ENCODE measurements around the gene KRT84.

The KRT84 gene

GRCh38 chr12:52385226-52385702 lies at the start of gene KRT84:
Gene KRT84, minus strand, starts transcription at chr12:52385652. Its CDS starts 67 bp downstream, at chr12:52385585.
- DNase-seq (ENCODE audit: low read depth), result no peak

DNA sequence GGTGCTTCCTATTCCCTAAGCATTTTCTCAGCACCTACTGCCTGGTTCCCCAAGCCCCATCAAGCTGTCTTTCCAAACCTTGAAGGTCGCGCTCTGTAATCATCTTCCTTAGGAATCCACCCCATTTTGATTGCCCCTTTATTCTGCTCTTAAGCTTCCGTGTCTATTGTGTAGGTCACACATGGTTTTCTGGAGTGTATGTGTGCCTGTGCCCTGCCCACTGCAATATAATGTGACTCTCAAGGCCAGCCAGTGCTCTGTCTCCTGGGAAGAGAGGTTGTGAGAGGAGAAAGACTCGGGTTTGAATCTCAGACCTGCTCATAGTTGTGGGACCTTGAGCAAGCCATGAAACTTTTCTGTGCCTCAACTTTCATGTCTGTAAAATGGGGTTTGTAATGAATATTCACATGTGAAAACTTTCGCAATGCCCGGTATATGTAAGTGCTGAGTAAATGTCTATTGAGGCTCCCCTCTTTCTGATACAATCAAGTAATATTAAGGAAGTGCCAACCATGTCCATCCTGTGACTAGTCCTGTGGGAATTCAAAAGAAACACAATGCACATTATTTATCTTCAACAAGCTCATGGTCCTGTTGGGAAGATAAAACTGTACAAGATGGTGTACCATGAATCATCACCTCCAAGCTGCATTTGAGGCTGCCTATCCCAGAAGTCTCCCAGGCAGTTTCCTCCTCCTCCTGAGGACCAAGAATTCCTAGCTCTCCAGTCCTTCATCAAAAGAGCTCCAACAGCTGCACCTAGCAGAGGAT lies 49.5 kb upstream of the KRT84 start:
- no peak for DNase-seq (ENCODE audit: low read depth)

GRCh38 chr12:52434081-52434733 lies 48.8 kb upstream of the KRT84 start, which contains the start of gene KRT75:
Gene KRT75, minus strand, starts transcription at chr12:52434371. Its CDS starts 67 bp downstream, at chr12:52434304.
- DNase-seq (ENCODE audit: low read depth), result no peak

DNA sequence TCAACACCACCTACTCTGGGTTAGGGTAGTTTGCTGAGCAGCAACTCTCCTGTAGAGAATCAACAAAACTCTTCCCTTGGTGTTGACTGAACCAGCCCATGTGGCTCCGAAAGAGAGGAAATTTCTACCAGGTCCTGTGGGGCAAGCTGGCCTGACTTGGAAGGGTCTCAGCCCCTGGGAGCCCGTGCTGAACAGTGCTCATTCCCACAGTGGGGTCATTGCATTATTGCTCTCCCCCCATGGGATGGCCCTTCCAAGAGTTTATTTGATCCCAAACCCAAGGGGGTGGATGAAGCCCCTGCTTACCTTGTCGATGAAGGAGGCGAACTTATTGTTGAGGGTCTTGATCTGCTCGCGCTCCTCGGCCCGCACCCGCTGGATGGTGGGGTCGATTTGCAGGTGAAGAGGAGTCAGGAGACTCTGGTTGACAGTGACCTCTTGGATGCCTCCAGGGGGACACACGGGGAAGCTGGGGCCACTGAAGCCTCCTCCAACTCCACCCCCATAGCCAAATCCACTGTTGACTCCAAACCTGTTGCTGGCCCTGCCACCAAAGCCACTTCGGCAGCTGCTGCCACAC lies 48.1 kb upstream of the KRT84 start:
- no peak for DNase-seq (ENCODE audit: low read depth)

- no peak for DNase-seq (ENCODE audit: low read depth)
Observed at GRCh38 chr12:52432559-52433207, 47.2 kb upstream of the KRT84 start.

GRCh38 chr12:52428121-52428520 lies 42.7 kb upstream of the KRT84 start:
- DNase-seq (ENCODE audit: low read depth), result no peak

GRCh38 chr12:52427083-52427482 lies 41.6 kb upstream of the KRT84 start:
- DNase-seq (ENCODE audit: low read depth), result no peak

DNA sequence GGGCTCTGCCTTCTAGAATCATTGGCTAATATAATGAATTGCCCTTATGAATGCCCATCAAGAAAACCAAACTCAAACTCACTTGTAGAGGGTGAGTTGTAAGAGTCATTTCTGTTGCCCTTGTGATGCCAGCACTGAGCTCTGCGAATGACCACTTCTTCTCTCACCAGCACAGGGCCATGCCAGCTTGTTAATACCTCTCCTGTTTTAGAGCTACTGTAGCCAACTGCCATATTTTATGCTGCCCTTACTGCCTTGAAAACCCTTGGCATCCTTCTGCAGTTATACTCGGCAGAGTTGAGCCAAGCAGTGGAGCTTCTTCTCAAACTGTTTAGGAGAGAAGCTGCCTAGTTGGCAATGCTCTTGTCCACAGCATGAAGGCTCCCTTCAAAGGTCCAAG lies 40.6 kb upstream of the KRT84 start:
- DNase-seq (ENCODE audit: low read depth), result no peak

DNA sequence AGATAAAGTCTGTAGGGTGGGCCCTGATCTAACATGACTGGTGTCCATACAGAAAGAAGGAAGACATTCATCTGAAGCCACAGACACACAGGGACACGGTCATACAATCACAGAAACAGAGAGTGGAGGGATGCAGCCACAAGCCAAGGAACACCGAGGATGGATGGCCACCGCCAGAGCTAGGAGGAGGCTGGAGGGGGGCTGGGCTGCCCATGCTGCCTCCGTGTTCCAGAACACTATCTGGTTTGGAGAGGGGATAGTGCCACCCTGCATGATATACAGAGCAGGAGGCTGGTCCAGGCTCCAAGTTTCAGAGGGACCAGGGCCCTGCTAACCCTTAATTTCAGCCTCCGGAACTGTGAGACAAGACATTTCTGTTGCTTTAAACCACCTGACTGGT lies 40.0 kb upstream of the KRT84 start:
- no peak for DNase-seq (ENCODE audit: low read depth)

DNA sequence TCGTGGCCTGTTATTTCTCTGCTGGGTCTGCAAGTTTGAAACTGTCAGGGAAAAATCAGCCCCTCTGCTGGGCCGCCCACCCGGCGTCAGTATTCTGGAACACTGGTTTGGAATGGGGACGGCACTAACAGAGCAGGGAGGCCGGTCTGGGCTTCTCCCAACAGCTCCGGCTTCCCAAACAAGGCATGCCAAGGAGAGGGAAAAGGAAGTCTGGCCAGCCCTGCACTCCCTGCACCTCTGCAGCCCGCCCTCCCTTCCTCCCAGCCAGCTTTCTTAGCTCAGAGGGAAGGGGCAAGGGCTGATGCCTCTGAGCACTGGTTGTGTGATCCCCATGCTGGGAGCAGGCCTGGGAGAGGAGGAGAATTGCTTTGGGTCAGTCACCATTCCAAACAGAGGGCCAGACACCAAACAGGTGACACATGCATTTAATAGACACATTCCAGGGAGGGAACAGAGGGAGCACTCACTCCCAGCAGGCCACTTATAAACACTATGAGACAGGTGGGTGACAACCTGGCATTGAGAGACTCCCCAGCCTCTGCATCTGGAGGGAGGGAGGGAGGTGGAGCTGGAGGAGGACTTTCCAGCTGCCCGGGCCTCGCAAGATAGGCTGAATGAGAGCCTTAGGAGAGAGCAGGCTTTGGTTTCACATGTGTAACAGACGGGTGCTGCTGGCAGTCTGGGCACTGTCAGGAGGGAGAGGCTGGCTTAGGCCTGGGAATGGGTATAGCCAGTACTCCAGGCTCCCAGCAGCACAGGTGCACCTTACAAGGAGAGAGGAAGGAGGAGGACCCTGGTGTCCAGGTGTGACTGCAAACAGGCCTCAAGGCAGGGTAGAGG lies 38.4 kb upstream of the KRT84 start:
- DNase-seq (ENCODE audit: low read depth), result no peak

DNA sequence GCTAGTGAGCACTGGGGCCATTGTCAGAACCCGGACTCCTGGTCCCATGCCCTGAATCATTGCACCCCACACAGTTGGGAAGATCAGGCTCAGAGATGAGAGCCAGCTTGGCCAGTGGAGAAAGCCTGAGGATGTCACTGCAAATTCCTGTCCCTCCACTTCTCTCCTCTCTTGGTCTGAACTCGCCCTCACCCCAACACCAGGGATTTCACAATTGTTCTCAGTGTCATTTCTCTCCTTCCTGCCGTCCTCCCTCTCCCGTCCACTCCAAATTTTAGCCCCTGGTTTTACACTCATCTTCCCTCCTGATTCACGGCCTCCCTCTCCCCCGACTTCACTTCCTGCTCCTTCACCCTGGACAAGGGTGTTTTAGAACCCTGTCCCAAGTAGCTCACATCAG lies 37.6 kb upstream of the KRT84 start:
- DNase-seq (ENCODE audit: low read depth), result no peak

- DNase-seq (ENCODE audit: low read depth), result no peak
Observed at GRCh38 chr12:52419656-52420055, 34.2 kb upstream of the KRT84 start.

DNA sequence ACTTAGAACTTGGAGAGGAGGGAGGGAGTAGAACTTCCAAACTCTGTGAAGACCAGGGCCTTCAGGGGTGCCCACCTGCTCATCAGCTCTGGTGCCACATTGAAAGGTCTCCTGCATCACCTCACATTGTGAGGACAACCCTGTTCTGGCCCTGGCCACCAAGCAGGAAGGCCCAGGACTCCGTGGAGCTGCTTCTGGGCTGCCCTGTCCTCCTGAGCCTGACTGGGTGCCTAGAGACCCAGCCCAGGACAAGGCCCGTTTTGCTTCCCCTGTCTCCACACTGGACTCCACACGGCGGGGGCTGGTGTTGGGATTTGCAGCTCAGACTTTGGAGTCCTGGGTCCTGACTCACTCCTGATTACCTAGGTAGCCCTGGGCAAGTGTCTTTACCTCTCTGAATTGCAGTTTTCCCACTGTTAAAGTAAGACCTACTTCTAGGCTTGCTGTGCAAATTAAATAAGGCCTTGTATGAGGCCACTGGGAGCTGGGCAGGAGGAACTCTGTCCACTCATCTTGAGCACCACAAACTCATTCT lies 33.2 kb upstream of the KRT84 start:
- no peak for DNase-seq (ENCODE audit: low read depth)

DNA sequence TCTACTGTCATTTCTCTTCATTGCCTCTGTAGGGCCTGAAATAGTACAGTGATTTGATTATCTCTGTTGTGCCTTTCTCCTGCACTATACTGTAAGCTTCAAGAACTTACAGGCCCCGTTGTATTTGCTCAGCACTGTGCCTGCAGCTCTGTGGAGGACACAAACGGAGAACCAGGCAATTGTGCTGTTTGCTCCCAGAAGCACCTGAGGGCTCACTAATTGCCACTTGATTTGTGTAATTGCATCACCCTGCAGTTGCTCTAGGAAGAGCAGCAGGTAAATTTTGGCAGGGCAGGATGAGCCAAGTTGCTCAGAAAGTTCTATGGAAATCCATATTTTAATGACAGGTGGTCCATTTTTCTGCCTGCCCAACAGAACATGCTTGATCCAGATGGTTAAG lies 32.3 kb upstream of the KRT84 start:
- no peak for DNase-seq (ENCODE audit: low read depth)

- no peak for DNase-seq (ENCODE audit: low read depth)
Observed at GRCh38 chr12:52416795-52417194, 31.3 kb upstream of the KRT84 start.

DNA sequence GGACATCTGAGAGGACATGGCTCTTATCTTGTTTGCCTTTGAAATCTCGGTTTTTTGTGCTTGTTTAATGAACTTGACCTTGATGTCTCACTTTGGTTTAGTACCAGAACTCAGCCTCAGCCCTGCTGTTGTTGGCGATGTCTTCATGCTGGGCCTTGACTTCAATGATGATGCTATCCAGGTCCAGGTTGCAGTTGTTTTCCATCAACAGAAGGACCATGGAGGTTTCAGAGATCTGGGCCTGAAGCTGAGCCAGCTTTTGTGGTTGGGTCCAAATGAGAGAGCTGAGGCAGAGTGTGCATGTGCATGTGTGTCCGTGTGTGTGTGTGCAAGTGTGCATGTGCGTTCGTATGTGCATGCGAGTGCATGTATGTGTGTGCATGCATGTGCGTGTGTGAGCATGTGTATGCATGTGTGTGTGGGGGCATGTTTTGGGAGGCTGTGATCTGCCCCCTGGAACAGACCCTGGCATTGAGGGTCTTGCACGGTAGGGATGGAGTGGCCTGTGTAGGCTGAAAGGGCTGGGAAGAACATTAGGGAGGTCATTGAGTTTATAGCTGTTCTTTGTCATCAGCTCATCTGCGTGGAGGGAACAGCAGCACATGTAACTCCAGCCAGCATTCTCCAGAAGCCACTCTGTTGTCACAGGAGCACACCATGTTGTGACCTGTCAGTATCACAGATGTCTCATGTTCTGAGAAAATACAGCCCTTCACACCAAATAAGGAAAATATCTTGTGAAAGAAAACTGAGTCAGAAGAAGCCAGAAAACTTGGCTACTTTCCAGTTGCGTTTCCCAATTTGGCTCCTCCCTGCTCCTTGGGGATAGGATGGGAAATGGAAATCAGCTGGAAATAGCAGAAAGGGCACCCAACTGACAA lies 30.7 kb upstream of the KRT84 start:
- no peak for DNase-seq (ENCODE audit: low read depth)

DNA sequence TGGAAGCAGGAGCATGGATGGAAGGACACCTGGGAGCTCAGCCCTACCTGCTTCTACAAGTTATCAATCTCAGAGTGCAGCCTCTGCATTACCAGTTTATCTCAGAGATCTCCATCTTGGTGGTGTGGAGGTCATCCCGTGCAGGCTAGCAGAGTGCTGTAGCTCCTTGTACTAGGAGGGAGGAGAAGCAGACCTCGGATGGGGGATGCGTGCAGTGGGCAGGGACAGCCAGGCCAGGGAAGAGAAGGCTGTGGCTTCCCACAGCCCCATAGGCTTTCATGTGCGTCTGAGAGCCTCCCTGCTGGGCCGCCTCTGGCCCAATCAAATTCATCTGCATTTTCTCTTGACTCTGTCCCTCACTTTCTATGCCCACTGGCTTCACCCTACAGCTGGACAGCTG lies 29.5 kb upstream of the KRT84 start:
- DNase-seq (ENCODE audit: low read depth), result no peak

DNA sequence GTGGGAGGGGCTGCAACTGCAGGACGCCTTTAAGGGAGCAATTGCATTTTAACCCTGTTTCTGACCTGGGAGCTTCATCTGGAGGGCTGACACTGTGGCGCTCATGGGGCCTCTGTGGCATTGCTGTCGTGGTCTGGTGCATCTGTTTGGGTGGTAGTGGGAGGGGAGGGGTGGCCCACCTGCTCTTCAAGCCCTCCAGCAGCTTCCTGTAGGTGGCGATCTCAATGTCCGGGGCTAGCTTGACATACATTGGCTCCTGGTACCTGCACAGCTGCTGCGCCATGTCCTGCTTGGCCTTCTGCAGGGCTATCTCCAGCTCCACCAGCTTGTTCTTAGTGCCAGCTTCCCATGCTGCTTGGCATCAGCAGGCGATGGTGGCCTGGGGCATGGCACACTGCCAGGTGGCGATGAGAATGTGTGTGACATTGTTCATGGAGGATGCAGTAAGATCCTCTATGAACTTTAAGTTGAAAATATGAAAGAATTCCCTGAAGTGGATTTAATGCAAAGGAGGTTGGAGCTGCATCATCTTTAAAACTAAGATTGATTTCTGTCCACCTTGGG lies 28.4 kb upstream of the KRT84 start:
- DNase-seq (ENCODE audit: low read depth), result no peak

DNA sequence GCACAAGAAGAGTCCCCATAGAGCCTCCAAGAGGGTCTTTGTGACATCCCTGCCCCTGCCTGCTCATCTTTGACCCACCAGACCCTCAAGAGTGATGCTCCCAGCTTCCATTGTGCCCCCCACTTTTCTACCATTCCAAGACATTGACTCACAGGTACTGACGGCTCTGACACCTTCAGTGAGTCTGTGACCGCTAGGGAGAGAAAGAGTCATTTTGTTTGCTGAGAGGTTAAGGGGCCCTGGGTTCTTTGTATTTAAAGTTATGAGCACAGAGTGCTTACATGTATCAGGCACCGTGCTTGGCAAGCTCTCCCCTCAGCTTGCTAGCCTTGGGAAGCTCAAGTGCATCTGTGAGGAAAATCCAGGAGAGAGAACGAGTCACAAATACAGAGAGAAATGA lies 27.8 kb upstream of the KRT84 start:
- no peak for DNase-seq (ENCODE audit: low read depth)

GRCh38 chr12:52411815-52412214 lies 26.4 kb upstream of the KRT84 start:
- no peak for DNase-seq (ENCODE audit: low read depth)
